NCI-H460 (cell line): ENCODE data around the gene ARL6IP4. TPM values are rescaled to one million over a fixed set of nuclear protein-coding genes. Genes with fewer than 3 reads are reported as not detected.

Experiments used
- DNase-seq: peaks from one replicate; pipeline ENCODE4 v3.0.0-alpha.2; 2016; ENCODE audit warnings: low read depth; ENCODE audit errors: extremely low read depth
- total RNA-seq: library from RNA; depleted of rRNA; stranded (reverse); fragments of >200 nt; shearing (Covaris generic); gene quantifications from 2 replicates; pipeline ENCODE4 v1.2.3, GENCODE V29; 2014

Gene ARL6IP4
- total RNA-seq, 1 experiment from 2014 or later: 209 TPM

GRCh38 chr12:122977655-122978392 is 2.7 kb upstream of the ARL6IP4 start:
- DNase-seq: no peak

- DNase-seq: no peak
Observed at GRCh38 chr12:122978507-122978955, 1.9 kb upstream of the ARL6IP4 start.

- no peak for DNase-seq
Observed at GRCh38 chr12:122979001-122979907, 1.2 kb upstream of the ARL6IP4 start.

GRCh38 chr12:122979908-122980182 is 636 bp upstream of the ARL6IP4 start:
- no peak for DNase-seq

- DNase-seq: no peak
Observed at GRCh38 chr12:122981036-122981471, 573 bp downstream of the ARL6IP4 start.

GRCh38 chr12:122981587-122982476 is 1.4 kb downstream of the ARL6IP4 start:
- DNase-seq: no peak

- no peak for DNase-seq
Observed at GRCh38 chr12:122982477-122982815, 2.0 kb downstream of the ARL6IP4 start.

- DNase-seq: no peak
Observed at GRCh38 chr12:122982963-122983788, 2.7 kb downstream of the ARL6IP4 start.

GRCh38 chr12:122983789-122984515 is 3.5 kb downstream of the ARL6IP4 start:
- no peak for DNase-seq

- DNase-seq: no peak
Observed at GRCh38 chr12:122984612-122985337, 4.3 kb downstream of the ARL6IP4 start.

- DNase-seq: no peak
Observed at GRCh38 chr12:122985338-122986257, 5.1 kb downstream of the ARL6IP4 start.

- no peak for DNase-seq
Observed at GRCh38 chr12:122986258-122986871, 5.9 kb downstream of the ARL6IP4 start.

- DNase-seq: no peak
Observed at GRCh38 chr12:122987086-122987951, 6.8 kb downstream of the ARL6IP4 start.

- DNase-seq: no peak
Observed at GRCh38 chr12:122988036-122988435, 7.6 kb downstream of the ARL6IP4 start.

GRCh38 chr12:122988612-122989212 is 8.2 kb downstream of the ARL6IP4 start:
- no peak for DNase-seq
